NCI-H128 (cell line): Measurements from ENCODE around the gene TPRN.

ENCODE experiments used
- DNase-seq: peaks from one replicate; lab custom pipeline; 2025; ENCODE audit not compliant: unreplicated experiment; lab: John Stamatoyannopoulos, UW

Gene TPRN

DNA sequence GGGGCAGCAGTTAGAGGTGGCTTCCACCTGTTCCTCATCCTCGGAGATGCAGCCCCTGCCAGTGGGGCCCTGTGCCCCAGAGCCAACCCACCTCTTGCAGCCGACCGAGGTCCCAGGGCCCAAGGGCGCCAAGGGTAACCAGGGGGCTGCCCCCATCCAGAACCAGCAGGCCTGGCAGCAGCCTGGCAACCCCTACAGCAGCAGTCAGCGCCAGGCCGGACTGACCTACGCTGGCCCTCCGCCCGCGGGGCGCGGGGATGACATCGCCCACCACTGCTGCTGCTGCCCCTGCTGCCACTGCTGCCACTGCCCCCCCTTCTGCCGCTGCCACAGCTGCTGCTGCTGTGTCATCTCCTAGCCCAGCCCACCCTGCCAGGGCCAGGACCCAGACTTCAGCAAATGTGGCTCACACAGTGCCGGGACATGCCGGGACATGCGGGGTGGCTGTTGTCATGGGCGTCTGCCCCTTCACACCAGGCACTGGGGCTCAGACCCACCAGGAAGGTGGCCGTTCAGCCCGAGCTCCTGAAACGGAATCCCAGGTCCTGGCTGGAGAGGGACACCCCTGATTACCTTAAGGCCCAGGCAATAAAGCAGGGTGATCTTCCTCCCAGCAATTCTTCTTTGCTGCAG lies 25.3 kb upstream of the TPRN start:
- DNase-seq: no peak

DNA sequence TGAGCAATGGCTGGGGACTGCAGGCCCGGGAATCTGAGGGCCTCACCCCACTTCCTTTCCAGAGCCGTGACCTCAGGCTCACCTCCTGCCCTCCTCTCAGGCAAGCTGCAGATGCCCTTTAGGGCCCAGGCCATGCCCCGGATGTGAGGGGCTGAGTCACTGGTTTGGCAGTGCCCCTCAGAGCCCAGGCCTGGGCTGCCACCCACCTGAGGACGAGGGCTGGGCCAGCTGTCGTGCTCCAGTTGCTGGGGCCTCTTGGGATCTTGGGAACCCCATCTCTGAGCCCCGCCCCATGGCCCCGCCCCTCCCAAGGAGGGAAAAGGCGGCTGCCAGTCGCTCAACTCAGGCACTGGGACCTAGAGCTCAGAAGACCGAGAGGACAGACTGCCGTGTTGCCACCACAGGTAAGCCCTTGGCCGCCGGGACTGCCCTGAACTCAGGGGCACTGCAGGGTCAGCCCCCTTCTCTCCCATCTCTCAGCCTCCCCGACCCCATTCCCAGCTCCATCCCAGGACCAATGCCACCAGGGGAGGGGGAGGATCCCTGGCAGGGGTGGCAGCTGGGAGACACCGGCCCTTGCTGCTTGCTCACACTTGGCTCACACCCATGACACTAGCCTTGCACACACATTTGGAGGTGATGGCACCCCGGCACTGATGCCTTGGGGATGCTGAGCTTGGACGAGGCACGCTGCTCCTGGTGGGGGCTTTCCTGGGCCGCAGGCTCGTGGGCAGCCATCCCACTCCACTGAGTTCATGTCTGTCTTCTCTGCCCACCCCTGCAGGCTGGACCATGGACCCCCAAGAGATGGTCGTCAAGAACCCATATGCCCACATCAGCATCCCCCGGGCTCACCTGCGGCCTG lies 24.5 kb upstream of the TPRN start, which contains the start of gene CYSRT1:
TSS of gene CYSRT1 (plus strand) at position 345 of the 865 bp plus-strand sequence. CDS start at position 793, 448 bp downstream.
- DNase-seq: no peak

DNA sequence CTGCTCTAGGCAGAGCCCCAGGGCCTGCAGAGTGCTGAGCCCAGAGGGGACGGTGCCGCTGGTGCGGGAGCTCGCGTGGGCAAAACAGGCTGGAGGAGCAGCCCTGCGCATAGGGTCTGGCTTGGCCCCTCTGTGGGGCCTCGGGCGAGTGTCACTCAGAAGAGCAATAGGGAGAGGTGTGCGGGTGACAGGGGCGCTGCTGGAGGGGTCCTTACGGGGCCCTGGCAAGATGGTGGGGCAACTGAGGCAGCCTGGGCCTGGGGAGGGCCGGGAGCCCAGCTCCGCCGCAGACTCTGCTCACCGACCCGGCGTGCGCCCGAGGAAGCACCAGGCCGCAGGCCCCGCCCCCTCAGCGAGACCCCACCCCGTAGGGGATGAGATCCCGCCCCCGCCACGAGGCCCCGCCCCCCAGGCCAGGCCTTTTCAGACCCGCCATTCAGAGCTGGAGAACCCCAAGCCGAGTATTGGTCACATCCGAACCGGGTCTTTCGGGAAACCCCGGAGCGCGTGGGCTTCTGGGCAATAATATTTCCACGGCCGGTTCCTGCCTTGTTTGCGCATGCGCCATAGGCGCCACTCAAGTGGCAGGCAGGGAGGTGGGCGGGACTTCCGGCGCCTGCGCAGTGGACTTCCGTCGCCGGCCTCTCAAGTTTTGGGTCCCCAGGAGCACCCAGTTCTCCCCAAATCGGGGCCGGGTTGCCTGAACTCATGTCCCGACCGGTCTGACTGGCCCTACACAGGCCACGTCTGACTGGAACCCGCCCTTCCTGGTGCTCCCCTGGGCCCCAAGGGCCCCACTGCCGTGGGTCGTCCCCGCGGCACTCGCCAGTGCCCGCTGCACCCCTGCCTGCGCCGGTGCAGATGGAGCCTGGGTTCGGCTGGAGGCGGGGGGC lies 22.8 kb upstream of the TPRN start:
- peak; percentile 95 for DNase-seq

DNA sequence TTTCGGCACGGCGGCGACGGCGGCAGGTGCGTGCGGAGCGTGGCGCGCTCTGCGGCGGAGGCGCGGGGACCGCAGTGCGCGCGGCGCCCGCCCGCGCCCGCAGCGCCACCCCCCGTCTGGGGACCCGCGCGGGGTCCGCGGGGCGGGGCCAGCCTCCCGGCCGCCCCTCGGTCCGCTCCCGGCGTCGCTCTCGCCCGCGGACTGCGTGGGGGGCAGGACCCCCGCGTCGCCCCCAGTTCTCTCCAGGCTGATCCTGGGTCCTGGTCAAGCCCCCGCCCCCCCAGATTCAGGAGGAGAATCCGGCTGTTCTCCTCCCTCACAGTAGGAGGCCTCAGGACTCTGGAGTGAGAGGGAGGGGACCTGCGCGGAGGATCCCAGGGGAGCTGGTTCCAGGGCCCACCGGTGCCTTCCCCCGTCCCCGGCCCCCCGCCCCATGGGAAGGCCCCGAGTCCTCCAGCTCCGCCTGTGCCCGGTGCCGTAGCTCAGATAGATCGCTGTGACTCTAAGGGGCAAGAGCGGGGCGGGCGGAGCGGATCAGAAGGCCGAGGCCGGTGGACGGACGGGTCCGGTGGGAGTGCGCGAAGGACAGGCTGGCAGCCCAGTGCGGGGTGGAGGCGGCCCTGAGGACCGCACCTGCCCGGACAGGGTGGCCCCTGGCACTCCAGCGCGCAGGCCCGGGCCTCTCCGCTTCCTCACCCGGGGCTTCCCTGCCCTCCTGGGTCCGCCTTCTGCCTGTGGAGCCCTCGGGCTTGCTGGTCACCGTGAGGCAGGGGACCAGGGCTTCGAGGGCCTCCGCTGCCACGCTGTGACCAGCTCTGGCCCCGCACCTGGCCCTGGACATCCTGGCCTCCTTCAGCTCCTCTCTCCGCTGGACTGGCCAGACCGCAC lies 21.9 kb upstream of the TPRN start, which contains the start of gene RNF208:
TSS of gene RNF208 (minus strand) at position 51 of the 888 bp plus-strand sequence. CDS start 1,028 bp downstream, outside the sequence.
- no peak for DNase-seq

DNA sequence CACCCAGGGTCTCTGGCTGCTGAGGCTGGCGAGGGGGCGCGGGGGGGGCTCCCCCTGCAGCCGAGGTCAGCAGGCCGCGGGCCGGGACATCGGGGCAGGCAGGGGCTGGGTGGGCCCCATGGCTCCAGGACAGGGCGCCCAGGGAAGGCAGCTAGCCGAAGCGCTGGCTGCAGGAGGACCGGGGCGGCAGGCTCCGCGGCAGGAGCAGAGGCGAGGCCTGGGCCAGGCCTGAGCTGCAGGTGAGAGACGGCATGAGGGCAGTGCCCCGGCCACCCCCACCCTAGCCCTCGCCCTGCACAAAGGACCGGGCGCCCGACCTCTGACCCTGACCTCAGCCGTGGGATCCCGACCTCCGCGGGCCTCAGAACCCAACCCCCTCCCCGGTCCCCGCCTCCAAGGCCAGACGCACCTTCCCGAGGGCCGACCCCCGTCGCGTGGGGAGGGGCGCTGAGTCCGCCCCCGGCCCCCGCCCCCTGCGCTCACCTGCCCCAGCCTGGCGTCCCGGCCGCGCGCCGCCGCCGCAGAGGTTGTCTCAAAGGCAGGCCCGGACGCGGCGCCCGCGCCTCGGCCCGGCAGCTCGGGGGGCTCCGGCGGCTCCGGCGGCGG lies 21.1 kb upstream of the TPRN start:
- DNase-seq: no peak

DNA sequence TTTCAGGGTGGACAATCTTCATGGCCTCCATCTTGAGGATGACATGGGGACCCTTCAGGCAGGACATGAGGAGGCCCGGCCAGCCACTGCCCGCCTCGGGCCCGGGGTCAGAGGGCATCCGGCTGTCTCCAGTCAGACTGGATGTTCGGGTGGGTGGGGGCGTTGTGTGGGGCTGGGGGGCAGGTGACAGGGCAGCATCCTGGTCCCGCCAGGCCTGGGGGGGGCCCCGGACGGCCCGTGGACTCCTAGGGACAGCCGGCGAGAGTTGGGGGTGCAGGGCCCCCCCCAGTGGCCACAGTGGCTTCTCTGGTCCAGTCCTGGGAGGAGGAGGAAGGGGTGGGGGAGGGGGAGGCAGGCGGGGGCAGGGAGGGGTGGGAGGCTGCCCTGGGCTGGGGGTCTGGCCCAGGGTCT lies 20.6 kb upstream of the TPRN start:
- no peak for DNase-seq

DNA sequence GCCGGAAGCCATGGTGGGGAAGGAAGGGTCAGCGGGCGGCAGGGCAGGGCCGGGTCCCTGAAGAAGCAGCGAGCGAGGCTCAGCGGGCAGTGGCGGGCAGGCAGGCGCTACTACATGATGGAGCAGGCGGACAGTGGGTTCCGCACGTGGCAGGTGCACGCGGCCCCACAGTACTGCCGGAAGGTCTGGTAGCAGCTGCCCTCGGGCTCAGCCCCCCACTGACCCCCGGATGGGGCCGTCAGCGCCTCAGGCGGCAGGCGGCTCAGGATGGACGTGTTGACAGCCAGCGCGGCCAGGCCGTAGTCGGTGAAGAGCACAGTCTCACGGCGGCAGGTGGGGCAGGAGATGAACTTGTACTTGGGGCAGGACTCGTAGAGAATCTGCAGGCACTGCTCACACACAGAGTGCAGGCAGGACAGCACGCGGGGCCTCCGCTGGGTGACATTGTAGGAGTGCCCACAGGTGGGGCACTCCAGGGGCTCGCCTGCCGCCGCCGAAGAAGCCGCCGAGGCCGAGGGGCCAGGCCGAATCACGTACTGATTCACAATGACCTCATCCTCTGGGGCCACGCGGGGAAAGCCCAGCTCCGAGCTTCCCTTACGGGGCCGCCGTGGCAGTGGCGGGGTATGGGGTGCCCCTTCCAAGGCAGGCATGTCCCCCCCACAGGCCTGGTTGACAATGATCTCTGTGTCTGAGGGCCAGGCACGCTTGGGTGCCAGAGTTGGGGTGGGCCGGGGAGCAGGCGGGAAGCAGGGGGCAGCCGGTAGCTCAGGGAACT lies 20.0 kb upstream of the TPRN start:
- no peak for DNase-seq

DNA sequence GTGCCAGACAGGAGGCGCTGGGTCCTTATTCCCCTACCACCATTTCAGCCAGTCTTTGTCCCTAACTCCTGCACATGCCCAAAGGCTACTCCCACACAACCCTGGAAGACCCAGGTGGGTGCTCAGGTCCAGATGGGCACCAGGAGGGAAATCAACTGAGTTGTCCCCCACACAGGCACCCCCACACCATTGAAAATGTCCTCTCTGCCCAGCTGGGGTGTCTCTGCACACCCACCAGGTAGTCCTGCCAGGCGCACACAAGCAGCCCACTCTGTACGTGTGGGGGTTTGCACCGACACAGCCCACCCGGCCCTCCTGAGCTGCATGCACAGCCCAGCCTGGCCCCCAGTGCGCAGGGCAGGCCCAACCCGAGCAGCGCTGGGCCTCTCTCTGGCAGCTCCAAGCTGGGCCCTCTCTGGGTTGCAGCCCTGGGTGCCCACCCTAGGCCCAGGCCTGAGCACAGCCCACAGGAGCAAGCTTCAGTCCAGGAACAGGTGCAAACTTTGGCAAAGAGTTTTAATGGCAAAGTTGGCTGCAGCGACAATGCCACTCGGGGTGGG lies 19.3 kb upstream of the TPRN start:
- DNase-seq: no peak

DNA sequence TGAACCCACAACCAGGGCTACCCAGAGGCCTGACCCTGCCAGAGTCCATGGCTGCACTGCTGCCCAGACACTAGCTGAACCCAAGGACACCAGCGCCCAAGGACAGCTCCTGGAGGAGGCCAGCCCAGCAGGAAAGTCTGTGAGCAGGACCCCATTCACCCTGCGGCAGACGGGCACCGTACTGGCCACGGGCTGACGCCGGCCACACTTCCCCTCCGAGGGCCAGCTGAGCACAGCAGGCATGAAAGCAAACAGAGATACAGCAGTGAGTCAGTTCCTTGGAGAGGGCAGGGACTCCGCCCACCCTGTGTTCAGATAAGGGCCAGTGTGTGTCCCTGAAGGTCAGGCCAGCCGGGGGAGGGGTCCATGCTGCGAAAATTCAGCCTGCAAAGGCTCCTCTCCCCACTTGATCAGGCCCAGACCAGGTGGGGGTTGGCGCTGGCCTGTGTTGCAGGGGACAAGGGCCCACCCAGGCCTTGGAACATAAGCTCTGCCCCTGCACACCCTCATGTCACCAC lies 18.3 kb upstream of the TPRN start:
- DNase-seq: no peak

DNA sequence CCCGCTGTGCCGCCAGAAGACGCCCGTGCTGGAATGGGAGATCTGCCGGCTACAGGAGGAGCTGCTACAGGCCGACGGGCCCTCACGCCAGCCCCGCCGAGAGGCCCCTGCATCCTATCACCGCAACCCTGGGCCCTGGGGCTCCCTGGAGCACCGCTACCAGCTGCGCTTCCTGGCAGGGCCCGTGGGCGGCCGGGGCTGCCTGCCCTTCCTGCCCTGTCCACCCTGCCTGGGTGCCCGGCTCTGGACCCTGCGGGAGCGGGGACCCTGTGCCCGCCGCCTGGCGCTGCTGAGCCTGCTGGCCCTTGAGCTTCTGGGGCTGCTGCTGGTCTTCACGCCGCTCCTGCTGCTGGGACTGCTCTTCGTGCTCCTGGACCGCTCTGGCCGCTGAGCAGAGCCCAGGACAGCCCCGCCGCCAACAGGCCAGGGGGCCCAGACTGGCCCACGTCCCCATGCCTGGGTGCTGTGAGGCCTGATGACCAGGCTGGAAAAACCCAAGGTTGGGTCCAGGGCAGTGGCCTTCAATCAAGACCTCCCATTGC lies 17.7 kb upstream of the TPRN start:
- no peak for DNase-seq

DNA sequence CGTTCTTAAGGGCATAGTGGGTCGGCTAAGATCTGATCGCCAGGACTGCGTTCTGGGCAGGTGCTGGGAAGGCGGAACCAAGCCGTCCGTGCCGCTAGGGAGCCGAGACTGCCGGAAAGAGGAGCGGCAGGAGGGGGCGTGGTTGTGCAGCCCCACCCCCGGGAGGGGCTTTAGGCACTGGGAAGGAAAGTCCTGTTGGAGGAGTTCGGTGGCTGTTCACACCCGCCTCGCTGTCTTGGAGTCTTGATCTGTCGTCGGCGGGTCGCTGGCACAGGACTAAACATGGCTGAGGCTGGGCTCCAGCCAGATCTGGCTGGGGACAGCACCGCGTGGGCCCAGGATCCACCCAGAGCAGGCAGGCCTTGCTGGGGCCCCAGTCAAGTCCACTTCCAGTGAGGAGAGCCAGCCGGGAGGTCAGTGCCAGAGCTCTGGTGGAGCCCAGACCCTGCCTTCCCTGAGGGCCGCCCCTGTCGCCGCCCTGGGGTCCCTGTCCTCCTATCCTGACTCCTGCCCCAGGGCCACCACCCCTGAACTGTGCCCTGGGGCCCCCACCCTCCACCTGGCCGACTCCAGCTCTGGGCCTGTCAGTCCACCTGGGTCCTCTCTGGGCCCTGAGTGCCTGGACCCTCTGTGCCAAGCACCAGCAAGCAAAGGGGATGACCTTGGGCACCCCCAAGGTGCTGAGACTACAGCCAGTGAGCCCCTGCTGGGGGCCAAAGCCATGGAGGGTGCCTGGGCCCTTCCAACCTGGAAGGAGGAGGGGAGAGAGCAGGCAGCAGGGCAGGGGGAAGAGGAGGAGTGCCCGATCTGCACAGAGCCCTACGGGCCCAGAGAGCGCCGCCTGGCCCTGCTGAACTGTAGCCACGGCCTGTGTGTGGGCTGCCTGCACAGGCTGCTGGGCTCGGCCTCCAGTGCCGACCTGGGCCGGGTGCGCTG lies 17.0 kb upstream of the TPRN start:
- DNase-seq: no peak

DNA sequence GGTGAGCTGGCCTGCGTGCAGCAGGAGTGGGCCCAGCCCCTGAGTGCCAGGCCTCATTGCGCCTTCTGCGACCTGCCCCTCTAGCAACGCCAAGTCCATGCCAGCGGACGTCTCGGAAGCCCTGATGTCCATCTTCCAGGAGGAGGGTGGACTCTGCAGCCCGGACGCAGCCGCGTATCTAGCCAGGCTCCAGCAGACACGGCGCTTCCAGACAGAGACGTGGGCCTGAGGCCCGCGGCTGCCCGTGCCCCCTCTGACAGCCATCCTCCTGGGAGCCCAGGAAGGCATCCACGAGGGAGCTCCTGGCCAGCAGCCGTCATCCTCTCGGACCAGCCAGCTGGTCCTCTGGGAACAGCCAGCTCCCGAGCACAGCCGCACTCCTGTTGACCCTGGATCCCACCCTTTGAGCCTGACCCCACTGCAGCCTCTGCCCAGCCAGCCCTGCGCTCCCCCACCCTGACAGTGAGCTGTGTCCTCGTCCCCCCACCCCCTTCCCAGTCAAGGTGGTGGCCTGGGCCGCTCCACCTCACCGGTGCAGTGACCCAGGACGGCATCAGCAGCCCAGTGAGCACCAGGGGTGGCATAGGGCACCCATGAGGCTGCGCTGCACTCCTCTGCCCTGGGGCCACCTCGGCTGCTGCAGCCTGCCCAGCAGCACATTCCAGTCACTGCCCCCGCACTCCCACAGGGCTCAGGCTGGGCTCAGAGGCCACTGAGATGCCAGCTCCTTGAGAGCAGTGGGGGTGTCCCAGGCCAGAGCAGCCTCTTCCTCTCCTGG lies 15.8 kb upstream of the TPRN start:
- DNase-seq: no peak

DNA sequence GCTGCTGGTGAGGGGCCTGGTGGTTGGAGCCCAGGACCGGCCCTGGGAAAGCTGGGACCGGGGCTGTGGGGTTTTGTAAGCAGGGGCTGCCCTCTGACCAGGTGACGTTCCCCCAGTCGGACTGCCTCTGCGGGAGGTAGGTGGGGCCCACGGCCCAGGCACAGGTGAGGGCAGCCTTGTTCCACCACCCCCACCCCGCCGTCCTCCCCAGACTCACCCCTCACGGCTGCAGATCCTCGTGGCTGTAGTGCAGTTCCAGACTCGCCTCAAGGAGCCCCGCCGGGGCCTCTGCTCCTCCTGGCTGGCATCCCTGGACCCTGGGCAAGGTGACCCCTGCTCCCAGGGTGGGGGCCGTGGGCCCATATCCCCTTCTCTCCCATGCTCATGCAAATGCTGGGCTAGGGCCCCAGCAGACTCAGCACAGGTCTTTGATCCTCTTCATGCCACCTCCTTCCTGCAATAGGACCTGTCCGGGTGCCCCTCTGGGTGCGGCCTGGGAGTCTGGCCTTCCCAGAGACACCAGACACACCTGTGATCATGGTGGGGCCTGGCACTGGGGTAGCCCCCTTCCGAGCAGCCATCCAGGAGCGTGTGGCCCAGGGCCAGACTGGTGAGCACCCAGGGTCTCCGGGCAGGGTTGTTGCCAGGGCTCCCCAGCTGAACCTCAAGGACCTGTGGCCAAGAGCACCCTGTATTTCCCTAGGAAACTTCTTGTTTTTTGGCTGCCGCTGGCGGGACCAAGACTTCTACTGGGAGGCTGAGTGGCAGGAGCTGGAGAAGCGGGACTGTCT lies 14.8 kb upstream of the TPRN start:
- no peak for DNase-seq

DNA sequence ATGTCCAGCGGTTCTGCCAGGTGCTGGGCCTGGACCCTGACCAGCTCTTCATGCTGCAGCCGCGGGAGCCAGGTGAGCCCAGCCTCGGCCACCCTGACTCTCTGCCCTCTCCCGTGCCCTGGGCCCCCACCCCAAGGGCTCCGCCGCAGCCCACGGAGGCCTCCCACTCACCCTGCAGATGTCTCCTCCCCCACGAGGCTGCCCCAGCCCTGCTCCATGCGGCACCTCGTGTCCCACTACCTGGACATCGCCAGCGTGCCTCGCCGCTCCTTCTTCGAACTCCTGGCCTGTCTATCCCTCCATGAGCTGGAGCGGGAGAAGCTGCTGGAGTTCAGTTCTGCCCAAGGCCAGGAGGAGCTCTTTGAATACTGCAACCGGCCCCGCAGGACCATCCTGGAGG lies 14.1 kb upstream of the TPRN start:
- DNase-seq: no peak

DNA sequence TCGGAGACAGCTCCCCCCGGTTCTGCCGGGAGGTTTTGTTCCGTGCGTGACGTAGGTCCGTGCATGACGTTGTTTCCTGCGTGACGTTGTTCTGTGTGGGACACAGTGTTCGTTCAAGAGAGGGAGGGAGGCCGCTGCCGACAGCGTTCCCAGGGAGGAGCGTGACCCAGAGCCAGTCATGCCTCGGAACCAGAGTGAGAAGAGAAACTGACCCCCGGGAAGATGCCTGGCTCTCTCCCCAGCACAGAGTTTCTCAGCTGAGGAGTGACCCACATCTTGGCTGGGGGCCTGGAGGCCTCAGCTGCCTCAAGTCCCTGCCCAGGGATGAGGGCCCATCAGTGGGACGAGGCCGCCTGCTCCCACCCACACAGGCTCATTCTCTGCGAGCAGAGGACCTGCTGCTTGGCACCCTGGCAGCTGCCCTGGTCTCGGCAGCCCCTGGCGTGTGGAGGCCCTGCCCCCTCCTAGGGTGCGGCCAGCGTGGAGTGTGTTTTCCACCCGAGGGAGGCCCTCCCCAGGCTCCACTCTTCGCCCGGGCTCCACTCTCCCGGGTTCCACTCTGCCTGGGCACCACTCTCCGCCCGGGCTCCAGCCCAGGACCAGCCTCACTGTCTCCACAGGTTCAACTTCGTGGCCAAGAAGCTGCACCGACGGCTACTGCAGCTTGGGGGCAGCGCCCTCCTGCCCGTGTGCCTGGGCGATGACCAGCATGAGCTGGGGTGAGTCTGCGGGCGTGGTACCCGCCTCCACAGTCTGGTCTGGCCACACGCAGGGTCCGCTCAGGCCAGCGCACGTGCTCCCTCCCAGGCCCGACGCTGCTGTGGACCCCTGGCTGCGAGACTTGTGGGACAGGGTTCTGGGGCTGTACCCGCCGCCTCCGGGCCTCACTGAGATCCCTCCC lies 12.9 kb upstream of the TPRN start:
- no peak for DNase-seq
